ENCODE data around the gene AJM1.
"Not testable (repeated sequence)": the region's sequence is repeated elsewhere in the genome, so short reads cannot be mapped to it uniquely, and the experiment has no call there.

DNA sequence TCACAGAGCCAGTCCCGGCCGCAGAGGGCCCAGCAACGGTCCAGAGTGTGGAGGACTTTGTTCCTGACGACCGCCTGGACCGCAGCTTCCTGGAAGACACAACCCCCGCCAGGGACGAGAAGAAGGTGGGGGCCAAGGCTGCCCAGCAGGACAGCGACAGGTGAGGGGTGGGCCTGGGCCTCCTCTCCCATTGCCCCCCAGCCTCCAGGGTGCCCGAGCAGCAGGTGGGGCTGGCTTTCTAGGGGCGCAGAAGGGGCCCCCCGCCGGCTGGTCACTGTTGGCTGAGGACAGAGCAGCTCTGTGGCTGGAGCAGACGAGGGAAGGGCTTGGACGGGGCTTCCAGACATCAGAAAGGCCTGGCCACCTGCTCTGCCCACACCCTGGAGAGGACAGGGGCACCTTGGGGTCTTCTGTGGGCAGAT, 4.4 kb upstream of the AJM1 start:
- TF ChIP-seq, protein P1, sequence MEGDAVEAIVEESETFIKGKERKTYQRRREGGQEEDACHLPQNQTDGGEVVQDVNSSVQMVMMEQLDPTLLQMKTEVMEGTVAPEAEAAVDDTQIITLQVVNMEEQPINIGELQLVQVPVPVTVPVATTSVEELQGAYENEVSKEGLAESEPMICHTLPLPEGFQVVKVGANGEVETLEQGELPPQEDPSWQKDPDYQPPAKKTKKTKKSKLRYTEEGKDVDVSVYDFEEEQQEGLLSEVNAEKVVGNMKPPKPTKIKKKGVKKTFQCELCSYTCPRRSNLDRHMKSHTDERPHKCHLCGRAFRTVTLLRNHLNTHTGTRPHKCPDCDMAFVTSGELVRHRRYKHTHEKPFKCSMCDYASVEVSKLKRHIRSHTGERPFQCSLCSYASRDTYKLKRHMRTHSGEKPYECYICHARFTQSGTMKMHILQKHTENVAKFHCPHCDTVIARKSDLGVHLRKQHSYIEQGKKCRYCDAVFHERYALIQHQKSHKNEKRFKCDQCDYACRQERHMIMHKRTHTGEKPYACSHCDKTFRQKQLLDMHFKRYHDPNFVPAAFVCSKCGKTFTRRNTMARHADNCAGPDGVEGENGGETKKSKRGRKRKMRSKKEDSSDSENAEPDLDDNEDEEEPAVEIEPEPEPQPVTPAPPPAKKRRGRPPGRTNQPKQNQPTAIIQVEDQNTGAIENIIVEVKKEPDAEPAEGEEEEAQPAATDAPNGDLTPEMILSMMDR (IDR thresholded peaks at IDR 0.05), result not testable (repeated sequence)
- not testable (repeated sequence) for TF ChIP-seq POLR2AphosphoS5, POLR2A (IDR thresholded peaks at IDR 0.05)

Data from prostate gland (tissue), 2 donors.